GM23338 (cell line): ENCODE results near the gene CCDC138. TPM values are rescaled to one million over a fixed set of nuclear protein-coding genes. Genes with fewer than 3 reads are reported as not detected.

Source experiments
- ATAC-seq: fragments of 200-7000 bp; cut with Tn5 transposase; 3 replicates; pipeline ENCODE4 v1.9.1; 2020
- DNase-seq: peaks from one replicate; pipeline ENCODE4 v3.0.0-alpha.2; 2015; ENCODE audit warnings: low spot score
- H2AFZ ChIP-seq: fragments of 200-600 bp; sonication (generic); 2 replicates; pipeline ENCODE4 v1.8.0; 2016; ENCODE audit warnings: antibody characterized with exemption, mild to moderate bottlenecking, moderate library complexity
- H3F3A ChIP-seq: fragments of 200-600 bp; sonication (generic); replicated peaks from 2 replicates; pipeline ENCODE4 v1.8.0; 2017; ENCODE audit warnings: antibody characterized with exemption, mixed run types, low read depth
- H3K27ac ChIP-seq: fragments of 200-600 bp; sonication (generic); 2 replicates; pipeline ENCODE4 v1.6.1; 2016; ENCODE audit warnings: low read depth
- H3K27me3 ChIP-seq: fragments of 200-600 bp; sonication (generic); 2 replicates; pipeline ENCODE4 v1.8.0; 2016; ENCODE audit warnings: mild to moderate bottlenecking, mixed run types, moderate library complexity; ENCODE audit not compliant: insufficient read depth
- H3K36me3 ChIP-seq: fragments of 200-600 bp; sonication (generic); 2 replicates; pipeline ENCODE4 v1.8.0; 2016; ENCODE audit warnings: mild to moderate bottlenecking; ENCODE audit not compliant: insufficient read depth
- H3K4me1 ChIP-seq: fragments of 200-600 bp; sonication (generic); 2 replicates; pipeline ENCODE4 v1.8.0; 2016; ENCODE audit warnings: mild to moderate bottlenecking, moderate library complexity; ENCODE audit not compliant: insufficient read depth
- H3K4me2 ChIP-seq: fragments of 200-600 bp; sonication (generic); 2 replicates; pipeline ENCODE4 v1.7.1; 2017; ENCODE audit warnings: mixed run types
- H3K4me3 ChIP-seq: fragments of 200-600 bp; sonication (generic); 2 replicates; pipeline ENCODE4 v1.6.1; 2016; ENCODE audit warnings: mixed run types
- H3K79me2 ChIP-seq: fragments of 200-600 bp; sonication (generic); replicated peaks from 2 replicates; pipeline ENCODE4 v1.8.0; 2017; ENCODE audit warnings: mild to moderate bottlenecking; ENCODE audit not compliant: insufficient read depth
- H3K9me2 ChIP-seq: fragments of 200-600 bp; sonication (generic); 2 replicates; pipeline ENCODE4 v1.8.0; 2017; ENCODE audit not compliant: insufficient read depth
- H4K20me1 ChIP-seq: fragments of 200-600 bp; sonication (generic); replicated peaks from 2 replicates; pipeline ENCODE4 v1.8.0; 2017; ENCODE audit warnings: mild to moderate bottlenecking; ENCODE audit not compliant: insufficient read depth
- H3K27ac Mint-ChIP-seq: 2 replicates; pipeline ENCODE4 v1.8.0; 2020; ENCODE audit warnings: inconsistent platforms, mild to moderate bottlenecking, moderate library complexity, mixed read lengths
- H3K27me3 Mint-ChIP-seq: 3 replicates; pipeline ENCODE4 v1.8.0; 2022; ENCODE audit warnings: low read depth, mild to moderate bottlenecking, moderate library complexity, mixed read lengths, inconsistent platforms; ENCODE audit not compliant: insufficient read depth, poor library complexity
- H3K36me3 Mint-ChIP-seq: 3 replicates; pipeline ENCODE4 v1.8.0; 2021; ENCODE audit warnings: low read depth, mild to moderate bottlenecking, inconsistent platforms, moderate library complexity, mixed read lengths
- H3K4me1 Mint-ChIP-seq: 3 replicates; pipeline ENCODE4 v1.8.0; 2020; ENCODE audit warnings: mild to moderate bottlenecking, inconsistent platforms, mixed read lengths
- H3K4me3 Mint-ChIP-seq: 3 replicates; pipeline ENCODE4 v1.8.0; 2021; ENCODE audit warnings: moderate library complexity, mild to moderate bottlenecking, inconsistent platforms, mixed read lengths
- H3K9me3 Mint-ChIP-seq: 3 replicates; pipeline ENCODE4 v1.8.0; 2020; ENCODE audit warnings: moderate library complexity, mild to moderate bottlenecking, inconsistent platforms, mixed read lengths
- CREB1 ChIP-seq: fragments of 250-450 bp; sonication (Bioruptor Pico); IDR thresholded peaks from 2 replicates; pipeline ENCODE4 v1.5.0; 2020; ENCODE audit warnings: low read depth, mild to moderate bottlenecking, moderate library complexity
- CTCF ChIP-seq, 2 experiments: fragments of 200-600 bp in 1 of 2; sonication (generic) in 1 of 2; conservative IDR thresholded peaks; 2 replicates each; pipeline versions ENCODE4 v1.5.1 to v1.6.1; 2016 to 2017; ENCODE audit warnings: antibody characterized with exemption in 2 of 2, low read depth in 2 of 2, mild to moderate bottlenecking in 2 of 2, moderate library complexity in 1 of 2
- ETS1 ChIP-seq: IDR thresholded peaks from 2 replicates; pipeline ENCODE4 v1.6.1; 2016; ENCODE audit warnings: antibody characterized with exemption
- EZH2 ChIP-seq: fragments of 200-600 bp; sonication (generic); IDR thresholded peaks from one replicate; pipeline ENCODE4 v1.8.0; 2017; ENCODE audit warnings: antibody characterized with exemption, mild to moderate bottlenecking, low read depth; ENCODE audit not compliant: unreplicated experiment
- EZH2phosphoT487 ChIP-seq: fragments of 200-600 bp; sonication (generic); IDR thresholded peaks from one replicate; pipeline ENCODE4 v1.8.1; 2018; ENCODE audit warnings: antibody characterized with exemption; ENCODE audit not compliant: unreplicated experiment
- JUNB ChIP-seq: IDR thresholded peaks from one replicate; pipeline ENCODE4 v1.6.1; 2016; ENCODE audit warnings: antibody characterized with exemption; ENCODE audit not compliant: unreplicated experiment
- NANOG ChIP-seq: IDR thresholded peaks from 2 replicates; pipeline ENCODE4 v1.6.1; 2016; ENCODE audit warnings: antibody characterized with exemption, borderline replicate concordance
- POLR2AphosphoS5 ChIP-seq: IDR thresholded peaks from 2 replicates; pipeline ENCODE4 v1.6.1; 2016; ENCODE audit warnings: antibody characterized with exemption, low read depth
- REST ChIP-seq: IDR thresholded peaks from one replicate; pipeline ENCODE4 v1.6.1; 2018; ENCODE audit warnings: antibody characterized with exemption; ENCODE audit not compliant: unreplicated experiment
- STAT1 ChIP-seq: IDR thresholded peaks from one replicate; pipeline ENCODE4 v1.6.1; 2016; ENCODE audit warnings: antibody characterized with exemption; ENCODE audit not compliant: unreplicated experiment
- ZNF114 ChIP-seq: fragments of 250-450 bp; sonication (Bioruptor Pico); IDR thresholded peaks from 2 replicates; pipeline ENCODE4 v1.5.0; 2020; ENCODE audit warnings: mild to moderate bottlenecking, moderate library complexity
- ZNF331 ChIP-seq: fragments of 250-450 bp; sonication (Bioruptor Pico); IDR thresholded peaks from 2 replicates; pipeline ENCODE4 v1.5.0; 2020; ENCODE audit warnings: low read depth, mild to moderate bottlenecking, moderate library complexity
- polyA plus RNA-seq: library from polyadenylated mRNA; unstranded; fragments of >200 nt; fragmentation: Nextera tagmentation; extraction: Ambion mirVana; gene quantifications from 2 replicates; pipeline ENCODE4 v1.2.1, GENCODE V29; 2016
- total RNA-seq: library from RNA; depleted of rRNA; stranded (reverse); fragments of >200 nt; shearing (Covaris generic); gene quantifications from 2 replicates; pipeline ENCODE4 v1.2.3, GENCODE V29; 2014
- TF ChIP-seq, protein P1 (sequence below): fragments of 250-450 bp; sonication (Bioruptor Pico); IDR thresholded peaks from 2 replicates; pipeline ENCODE4 v1.5.0; 2020; ENCODE audit warnings: mild to moderate bottlenecking, moderate library complexity

CCDC138 gene
- total and polyA plus RNA-seq, 2 experiments from 2014 or later = 30.8 to 31.6 TPM

GRCh38 chr2:108786008-108786353 is 590 bp upstream of the CCDC138 start:
- H3K4me3 ChIP-seq = peak overlapping the region; percentile 77
- ATAC-seq (no peak), DNase-seq (no peak)
- peak overlapping the region; percentile 95 for H3K4me2 ChIP-seq
- H3K9me3 Mint-ChIP-seq = 0 out of 3 replicates have a peak, but pooled peaks cover 3% of the 10 kb centered on the region
- 0 out of 2 replicates have a peak, but pooled peaks cover 6% of the 10 kb centered on the region for H4K20me1 ChIP-seq
- H3K27me3 ChIP-seq = no peaks in the 10 kb centered on the region
- peaks cover 44% of the 10 kb centered on the region for H3K36me3 Mint-ChIP-seq
- H3K36me3 ChIP-seq = peaks cover 22% of the 10 kb centered on the region; the same call in 1 of the 2 replicates
- peaks cover 8% of the 10 kb centered on the region for H3K27me3 Mint-ChIP-seq
- peak overlapping the region; percentile 94 for H3K4me3 Mint-ChIP-seq
- no peak overlapping the region for H2AFZ ChIP-seq
- peaks cover 5% of the 10 kb centered on the region; the same call in 2 of the 3 replicates for H3K4me1 Mint-ChIP-seq
- H3K27ac Mint-ChIP-seq = peak overlapping the region; percentile 95
- H3K9me2 ChIP-seq = no peaks in the 10 kb centered on the region
- H3K27ac ChIP-seq = peak overlapping the region; percentile 60; the same call in 1 of the 2 replicates
- H3K79me2 ChIP-seq = peaks cover 26% of the 10 kb centered on the region
- H3F3A ChIP-seq = no peaks in the 10 kb centered on the region
- H3K4me1 ChIP-seq = 0 out of 2 replicates have a peak, but pooled peaks cover 3% of the 10 kb centered on the region
- TF ChIP-seq JUNB = no peak
- no peak for TF ChIP-seq EZH2phosphoT487
- TF ChIP-seq ZNF331 = no peak
- no peak for TF ChIP-seq EZH2
- TF ChIP-seq STAT1 = no peak
- TF ChIP-seq, protein P1, sequence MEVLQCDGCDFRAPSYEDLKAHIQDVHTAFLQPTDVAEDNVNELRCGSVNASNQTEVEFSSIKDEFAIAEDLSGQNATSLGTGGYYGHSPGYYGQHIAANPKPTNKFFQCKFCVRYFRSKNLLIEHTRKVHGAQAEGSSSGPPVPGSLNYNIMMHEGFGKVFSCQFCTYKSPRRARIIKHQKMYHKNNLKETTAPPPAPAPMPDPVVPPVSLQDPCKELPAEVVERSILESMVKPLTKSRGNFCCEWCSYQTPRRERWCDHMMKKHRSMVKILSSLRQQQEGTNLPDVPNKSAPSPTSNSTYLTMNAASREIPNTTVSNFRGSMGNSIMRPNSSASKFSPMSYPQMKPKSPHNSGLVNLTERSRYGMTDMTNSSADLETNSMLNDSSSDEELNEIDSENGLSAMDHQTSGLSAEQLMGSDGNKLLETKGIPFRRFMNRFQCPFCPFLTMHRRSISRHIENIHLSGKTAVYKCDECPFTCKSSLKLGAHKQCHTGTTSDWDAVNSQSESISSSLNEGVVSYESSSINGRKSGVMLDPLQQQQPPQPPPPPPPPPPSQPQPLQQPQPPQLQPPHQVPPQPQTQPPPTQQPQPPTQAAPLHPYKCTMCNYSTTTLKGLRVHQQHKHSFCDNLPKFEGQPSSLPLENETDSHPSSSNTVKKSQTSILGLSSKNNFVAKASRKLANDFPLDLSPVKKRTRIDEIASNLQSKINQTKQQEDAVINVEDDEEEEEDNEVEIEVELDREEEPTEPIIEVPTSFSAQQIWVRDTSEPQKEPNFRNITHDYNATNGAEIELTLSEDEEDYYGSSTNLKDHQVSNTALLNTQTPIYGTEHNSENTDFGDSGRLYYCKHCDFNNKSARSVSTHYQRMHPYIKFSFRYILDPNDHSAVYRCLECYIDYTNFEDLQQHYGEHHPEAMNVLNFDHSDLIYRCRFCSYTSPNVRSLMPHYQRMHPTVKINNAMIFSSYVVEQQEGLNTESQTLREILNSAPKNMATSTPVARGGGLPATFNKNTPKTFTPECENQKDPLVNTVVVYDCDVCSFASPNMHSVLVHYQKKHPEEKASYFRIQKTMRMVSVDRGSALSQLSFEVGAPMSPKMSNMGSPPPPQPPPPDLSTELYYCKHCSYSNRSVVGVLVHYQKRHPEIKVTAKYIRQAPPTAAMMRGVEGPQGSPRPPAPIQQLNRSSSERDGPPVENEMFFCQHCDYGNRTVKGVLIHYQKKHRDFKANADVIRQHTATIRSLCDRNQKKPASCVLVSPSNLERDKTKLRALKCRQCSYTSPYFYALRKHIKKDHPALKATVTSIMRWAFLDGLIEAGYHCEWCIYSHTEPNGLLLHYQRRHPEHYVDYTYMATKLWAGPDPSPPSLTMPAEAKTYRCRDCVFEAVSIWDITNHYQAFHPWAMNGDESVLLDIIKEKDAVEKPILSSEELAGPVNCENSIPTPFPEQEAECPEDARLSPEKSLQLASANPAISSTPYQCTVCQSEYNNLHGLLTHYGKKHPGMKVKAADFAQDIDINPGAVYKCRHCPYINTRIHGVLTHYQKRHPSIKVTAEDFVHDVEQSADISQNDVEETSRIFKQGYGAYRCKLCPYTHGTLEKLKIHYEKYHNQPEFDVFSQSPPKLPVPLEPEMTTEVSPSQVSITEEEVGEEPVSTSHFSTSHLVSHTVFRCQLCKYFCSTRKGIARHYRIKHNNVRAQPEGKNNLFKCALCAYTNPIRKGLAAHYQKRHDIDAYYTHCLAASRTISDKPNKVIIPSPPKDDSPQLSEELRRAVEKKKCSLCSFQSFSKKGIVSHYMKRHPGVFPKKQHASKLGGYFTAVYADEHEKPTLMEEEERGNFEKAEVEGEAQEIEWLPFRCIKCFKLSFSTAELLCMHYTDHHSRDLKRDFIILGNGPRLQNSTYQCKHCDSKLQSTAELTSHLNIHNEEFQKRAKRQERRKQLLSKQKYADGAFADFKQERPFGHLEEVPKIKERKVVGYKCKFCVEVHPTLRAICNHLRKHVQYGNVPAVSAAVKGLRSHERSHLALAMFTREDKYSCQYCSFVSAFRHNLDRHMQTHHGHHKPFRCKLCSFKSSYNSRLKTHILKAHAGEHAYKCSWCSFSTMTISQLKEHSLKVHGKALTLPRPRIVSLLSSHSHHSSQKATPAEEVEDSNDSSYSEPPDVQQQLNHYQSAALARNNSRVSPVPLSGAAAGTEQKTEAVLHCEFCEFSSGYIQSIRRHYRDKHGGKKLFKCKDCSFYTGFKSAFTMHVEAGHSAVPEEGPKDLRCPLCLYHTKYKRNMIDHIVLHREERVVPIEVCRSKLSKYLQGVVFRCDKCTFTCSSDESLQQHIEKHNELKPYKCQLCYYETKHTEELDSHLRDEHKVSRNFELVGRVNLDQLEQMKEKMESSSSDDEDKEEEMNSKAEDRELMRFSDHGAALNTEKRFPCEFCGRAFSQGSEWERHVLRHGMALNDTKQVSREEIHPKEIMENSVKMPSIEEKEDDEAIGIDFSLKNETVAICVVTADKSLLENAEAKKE (CRISPR knock-in tag) = no peak
- TF ChIP-seq CTCF (conservative IDR thresholded peaks at IDR 0.05; ENCODE audit: low read depth in 2 of 2) = no peak
- TF ChIP-seq CREB1 (CRISPR knock-in tag) = no peak
- no peak for TF ChIP-seq ETS1
- no peak for TF ChIP-seq REST
- no peak for TF ChIP-seq ZNF114 (CRISPR knock-in tag)
- no peak for TF ChIP-seq NANOG
- TF ChIP-seq POLR2AphosphoS5 = no peak
